Liver (tissue), 9 donors: ENCODE measurements around the gene ADRM1. TPM values are rescaled to one million over a fixed set of nuclear protein-coding genes. Genes with fewer than 3 reads are reported as not detected.

ENCODE experiments used
- DNase-seq: peaks from one replicate; pipeline ENCODE4 v3.0.0-alpha.2; 2017; ENCODE audit warnings: low spot score
- H3K27ac ChIP-seq, 2 donors: one replicate each; pipeline ENCODE4 v1.7.0; 2013; ENCODE audit warnings: inconsistent platforms in 2 of 2, low read length in 2 of 2, control low read depth in 1 of 2, low read depth in 1 of 2, mild to moderate bottlenecking in 1 of 2
- H3K27me3 ChIP-seq, 4 donors: one replicate each; pipeline versions ENCODE4 v1.6.1 to v1.7.0; 2013; ENCODE audit warnings: low read length in 3 of 4, inconsistent platforms in 1 of 4, mild to moderate bottlenecking in 1 of 4, moderate library complexity in 1 of 4; ENCODE audit not compliant: control insufficient read depth in 4 of 4, insufficient read depth in 4 of 4
- H3K36me3 ChIP-seq, 4 donors: one replicate each; pipeline versions ENCODE4 v1.6.1 to v1.7.0; 2013; ENCODE audit warnings: low read length in 3 of 4, mild to moderate bottlenecking in 3 of 4, low read depth in 1 of 4, moderate library complexity in 1 of 4; ENCODE audit not compliant: control insufficient read depth in 4 of 4, insufficient read depth in 3 of 4
- H3K4me1 ChIP-seq, 4 donors: one replicate each; pipeline versions ENCODE4 v1.6.1 to v1.7.0; 2013; ENCODE audit warnings: low read length in 3 of 4, mild to moderate bottlenecking in 3 of 4, moderate library complexity in 1 of 4; ENCODE audit not compliant: control insufficient read depth in 4 of 4, insufficient read depth in 4 of 4
- H3K4me3 ChIP-seq, 3 donors: one replicate each; pipeline versions ENCODE4 v1.6.1 to v1.7.0; 2013; ENCODE audit warnings: low read length in 3 of 3, control low read depth in 1 of 3, low read depth in 1 of 3, mild to moderate bottlenecking in 1 of 3
- H3K9ac ChIP-seq, 2 donors: one replicate each; pipeline ENCODE4 v1.7.0; 2013; ENCODE audit warnings: low read length in 2 of 2, mild to moderate bottlenecking in 2 of 2, moderate library complexity in 2 of 2, control low read depth in 1 of 2, low read depth in 1 of 2
- H3K9me3 ChIP-seq, 4 donors: one replicate each; pipeline versions ENCODE4 v1.6.1 to v1.7.0; 2013; ENCODE audit warnings: low read length in 3 of 4; ENCODE audit not compliant: control insufficient read depth in 4 of 4
- ATF3 ChIP-seq: IDR thresholded peaks from 2 replicates; pipeline ENCODE4 v1.6.1; 2016; ENCODE audit warnings: antibody characterized with exemption
- CTCF ChIP-seq: fragments of 150-350 bp; IDR thresholded peaks from 2 replicates; pipeline ENCODE4 v1.5.1; 2017; ENCODE audit warnings: improper control_type of control experiment, low read depth, low read length; ENCODE audit not compliant: missing input control
- EGR1 ChIP-seq, 2 donors: IDR thresholded peaks; 2 replicates each; pipeline ENCODE4 v1.6.1; 2016 to 2018; ENCODE audit warnings: antibody characterized with exemption in 2 of 2, low read depth in 2 of 2
- FOXA1 ChIP-seq: IDR thresholded peaks from 2 replicates; pipeline ENCODE4 v1.6.1; 2016; ENCODE audit warnings: antibody characterized with exemption
- HNF4A ChIP-seq, 2 donors: conservative IDR thresholded peaks; 2 replicates each; pipeline ENCODE4 v1.6.1; 2016; ENCODE audit warnings: antibody characterized with exemption in 2 of 2, mild to moderate bottlenecking in 2 of 2
- HNF4G ChIP-seq: IDR thresholded peaks from 2 replicates; pipeline ENCODE4 v1.6.1; 2016; ENCODE audit warnings: antibody characterized with exemption
- JUND ChIP-seq, 2 donors: IDR thresholded peaks; 2 replicates each; pipeline ENCODE4 v1.6.1; 2016; ENCODE audit warnings: antibody characterized with exemption in 2 of 2
- MAX ChIP-seq: IDR thresholded peaks from 2 replicates; pipeline ENCODE4 v1.6.1; 2016; ENCODE audit warnings: antibody characterized with exemption
- REST ChIP-seq: IDR thresholded peaks from 2 replicates; pipeline ENCODE4 v1.6.1; 2016; ENCODE audit warnings: antibody characterized with exemption, mild to moderate bottlenecking
- RXRA ChIP-seq, 2 donors: IDR thresholded peaks; 2 replicates each; pipeline ENCODE4 v1.6.1; 2017 to 2018; ENCODE audit warnings: antibody characterized with exemption in 2 of 2, mild to moderate bottlenecking in 1 of 2
- TAF1 ChIP-seq: conservative IDR thresholded peaks from 2 replicates; pipeline ENCODE4 v1.6.1; 2016; ENCODE audit warnings: antibody characterized with exemption, mild to moderate bottlenecking
- YY1 ChIP-seq: IDR thresholded peaks from 2 replicates; pipeline ENCODE4 v1.6.1; 2016; ENCODE audit warnings: antibody characterized with exemption, mild to moderate bottlenecking
- ZBTB33 ChIP-seq: IDR thresholded peaks from 2 replicates; pipeline ENCODE4 v1.6.1; 2016; ENCODE audit warnings: antibody characterized with exemption
- WGBS: extraction: QIAGEN DNeasy Blood & Tissue Kit; methylation state at CpG from one replicate; pipeline ENCODE4 v1.1.7; 2013; 5-methylcytosine and 5-hydroxymethylcytosine counted together
- polyA plus RNA-seq, 2 donors: library from polyadenylated mRNA; stranded (reverse) in 1 of 2; unstranded in 1 of 2; fragments of 200-250 nt in 1 of 2; fragments of >200 nt in 1 of 2; fragmentation: Nextera tagmentation in 1 of 2; extraction: Ambion mirVana in 1 of 2; gene quantifications; one replicate each; pipeline versions ENCODE4 v1.2.1 to v1.2.3, GENCODE V29; 2013 to 2015
- total RNA-seq, 2 donors: library from RNA; depleted of rRNA; stranded (reverse); fragments of >200 nt; gene quantifications; one replicate each; pipeline ENCODE4 v1.2.3, GENCODE V29; 2014
- donor health status: healthy.
- donor health status: healthy.
- donor health status: healthy.
- donor health status: healthy.
- donor health status: healthy.

The ADRM1 gene
- total and polyA plus RNA-seq, 4 donors, result 45.3 to 91.0 (median 77.3) TPM

- peaks cover 0 to 11% (median 4%) of the 10 kb centered on the region in 4 donors for H3K36me3 ChIP-seq
- 91% methylated on average over 11 of the region's 11 CpGs for WGBS
- H3K9ac ChIP-seq, result no peak overlapping the region
- no peak for DNase-seq
- H3K9me3 ChIP-seq, result no peaks in the 10 kb centered on the region
- no peak overlapping the region for H3K4me3 ChIP-seq
- TF ChIP-seq CTCF (no peak), HNF4G (no peak), TAF1 (no peak), FOXA1 (no peak), RXRA (IDR thresholded peaks at IDR 0.05) (no peak), HNF4A (conservative IDR thresholded peaks at IDR 0.05) (no peak), REST (no peak), EGR1 (IDR thresholded peaks at IDR 0.05; ENCODE audit: low read depth in 2 of 2) (no peak), YY1 (no peak)
- peaks cover 14 to 49% (median 40%) of the 10 kb centered on the region in 4 donors for H3K4me1 ChIP-seq
- H3K27ac ChIP-seq, result no peak overlapping the region
- H3K27me3 ChIP-seq, result no peaks in the 10 kb centered on the region
These were observed 2.5 kb upstream of the ADRM1 start for GRCh38 chr20:62300319-62300718.

GRCh38 chr20:62301111-62301668, 1.6 kb upstream of the ADRM1 start:
- peaks cover 21 to 58% (median 48%) of the 10 kb centered on the region in 4 donors for H3K4me1 ChIP-seq
- H3K9me3 ChIP-seq, result no peaks in the 10 kb centered on the region
- peaks cover 1 to 9% (median 6%) of the 10 kb centered on the region in 4 donors for H3K36me3 ChIP-seq
- no peak overlapping the region for H3K4me3 ChIP-seq
- H3K27ac ChIP-seq, result no peak overlapping the region
- no peak overlapping the region for H3K9ac ChIP-seq
- 87% methylated on average over 11 of the region's 11 CpGs for WGBS
- TF ChIP-seq ATF3 (no peak), FOXA1 (no peak)
- no peak for DNase-seq
- no peaks in the 10 kb centered on the region for H3K27me3 ChIP-seq

- peaks cover 7 to 15% (median 12%) of the 10 kb centered on the region in 4 donors for H3K36me3 ChIP-seq
- H3K9ac ChIP-seq, result peak overlapping the region in 1 of 2 donors; percentile 95
- peak; percentile 89 for DNase-seq
- H3K27ac ChIP-seq, result peak overlapping the region; percentile 100
- WGBS, result 2% methylated on average over 24 of the region's 24 CpGs
- peaks cover 20 to 59% (median 50%) of the 10 kb centered on the region in 4 donors for H3K4me1 ChIP-seq
- H3K9me3 ChIP-seq, result no peaks in the 10 kb centered on the region
- peak overlapping the region; percentile 20 to 79 (median 60) for H3K4me3 ChIP-seq
- H3K27me3 ChIP-seq, result no peaks in the 10 kb centered on the region
- no peak for TF ChIP-seq ZBTB33
- TF ChIP-seq CTCF, result peak; percentile 92
- no peak for TF ChIP-seq MAX
- TF ChIP-seq HNF4G, result peak; percentile 8
- TF ChIP-seq JUND (IDR thresholded peaks at IDR 0.05), result peak in 1 of 2 donors; percentile 30
These were observed 940 bp upstream of the ADRM1 start for GRCh38 chr20:62301773-62302340.
